Fibroblast of skin of right quadriceps (primary cell): Measurements from ENCODE around the gene CARS1.

ENCODE experiments used
- DNase-seq: peaks from one replicate; pipeline ENCODE4 v3.0.0-alpha.2; 2013

The CARS1 gene

GRCh38 chr11:3037040-3037944, 19.9 kb downstream of the CARS1 start:
- DNase-seq: peak; percentile 69

- DNase-seq: no peak
Observed at GRCh38 chr11:3036419-3036818, 20.8 kb downstream of the CARS1 start.

- no peak for DNase-seq
Observed at GRCh38 chr11:3035333-3035732, 21.9 kb downstream of the CARS1 start.

- DNase-seq: no peak
Observed at GRCh38 chr11:3030289-3031070, 26.7 kb downstream of the CARS1 start.

GRCh38 chr11:3028813-3029212, 28.4 kb downstream of the CARS1 start:
- no peak for DNase-seq

- no peak for DNase-seq
Observed at GRCh38 chr11:3026803-3027202, 30.4 kb downstream of the CARS1 start.

- peak; percentile 73 for DNase-seq
Observed at GRCh38 chr11:3022982-3023381, 34.2 kb downstream of the CARS1 start.

- DNase-seq: peak; percentile 78
Observed at GRCh38 chr11:3022300-3022967, 34.8 kb downstream of the CARS1 start.

GRCh38 chr11:3021125-3021524, 36.1 kb downstream of the CARS1 start:
- DNase-seq: no peak

- no peak for DNase-seq
Observed at GRCh38 chr11:3020011-3020410, 37.2 kb downstream of the CARS1 start.

- no peak for DNase-seq
Observed at GRCh38 chr11:3018596-3018995, 38.6 kb downstream of the CARS1 start.

GRCh38 chr11:3016861-3017260, 40.4 kb downstream of the CARS1 start:
- no peak for DNase-seq

GRCh38 chr11:3015796-3016195, 41.4 kb downstream of the CARS1 start:
- no peak for DNase-seq

- no peak for DNase-seq
Observed at GRCh38 chr11:3014943-3015342, 42.3 kb downstream of the CARS1 start.

GRCh38 chr11:3014057-3014938, 42.9 kb downstream of the CARS1 start:
- no peak for DNase-seq

GRCh38 chr11:3011891-3012885, 45.0 kb downstream of the CARS1 start:
- DNase-seq: no peak

GRCh38 chr11:3010521-3011275, 46.5 kb downstream of the CARS1 start:
- no peak for DNase-seq

- DNase-seq: no peak
Observed at GRCh38 chr11:3010004-3010403, 47.2 kb downstream of the CARS1 start.

- DNase-seq: no peak
Observed at GRCh38 chr11:3009481-3009880, 47.7 kb downstream of the CARS1 start.

GRCh38 chr11:3008746-3009336, 48.4 kb downstream of the CARS1 start:
- DNase-seq: no peak
